Measurements from ENCODE around the gene BORCS6. TPM values are rescaled to one million over a fixed set of nuclear protein-coding genes. Genes with fewer than 3 reads are reported as not detected.

Gene BORCS6
- total and polyA plus RNA-seq, 2 of the 13 experiments (the other 11 are each of a cell fraction or from before 2014, with no cell fraction given): 2.0 to 5.1 TPM

GRCh38 chr17:8186446-8186786 lies 3.6 kb downstream of the BORCS6 start (continued):
- TF ChIP-seq, protein P1, sequence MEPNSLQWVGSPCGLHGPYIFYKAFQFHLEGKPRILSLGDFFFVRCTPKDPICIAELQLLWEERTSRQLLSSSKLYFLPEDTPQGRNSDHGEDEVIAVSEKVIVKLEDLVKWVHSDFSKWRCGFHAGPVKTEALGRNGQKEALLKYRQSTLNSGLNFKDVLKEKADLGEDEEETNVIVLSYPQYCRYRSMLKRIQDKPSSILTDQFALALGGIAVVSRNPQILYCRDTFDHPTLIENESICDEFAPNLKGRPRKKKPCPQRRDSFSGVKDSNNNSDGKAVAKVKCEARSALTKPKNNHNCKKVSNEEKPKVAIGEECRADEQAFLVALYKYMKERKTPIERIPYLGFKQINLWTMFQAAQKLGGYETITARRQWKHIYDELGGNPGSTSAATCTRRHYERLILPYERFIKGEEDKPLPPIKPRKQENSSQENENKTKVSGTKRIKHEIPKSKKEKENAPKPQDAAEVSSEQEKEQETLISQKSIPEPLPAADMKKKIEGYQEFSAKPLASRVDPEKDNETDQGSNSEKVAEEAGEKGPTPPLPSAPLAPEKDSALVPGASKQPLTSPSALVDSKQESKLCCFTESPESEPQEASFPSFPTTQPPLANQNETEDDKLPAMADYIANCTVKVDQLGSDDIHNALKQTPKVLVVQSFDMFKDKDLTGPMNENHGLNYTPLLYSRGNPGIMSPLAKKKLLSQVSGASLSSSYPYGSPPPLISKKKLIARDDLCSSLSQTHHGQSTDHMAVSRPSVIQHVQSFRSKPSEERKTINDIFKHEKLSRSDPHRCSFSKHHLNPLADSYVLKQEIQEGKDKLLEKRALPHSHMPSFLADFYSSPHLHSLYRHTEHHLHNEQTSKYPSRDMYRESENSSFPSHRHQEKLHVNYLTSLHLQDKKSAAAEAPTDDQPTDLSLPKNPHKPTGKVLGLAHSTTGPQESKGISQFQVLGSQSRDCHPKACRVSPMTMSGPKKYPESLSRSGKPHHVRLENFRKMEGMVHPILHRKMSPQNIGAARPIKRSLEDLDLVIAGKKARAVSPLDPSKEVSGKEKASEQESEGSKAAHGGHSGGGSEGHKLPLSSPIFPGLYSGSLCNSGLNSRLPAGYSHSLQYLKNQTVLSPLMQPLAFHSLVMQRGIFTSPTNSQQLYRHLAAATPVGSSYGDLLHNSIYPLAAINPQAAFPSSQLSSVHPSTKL (CRISPR knock-in tag; IDR thresholded peaks at IDR 0.05): no peak
- TF ChIP-seq ZNF446 (CRISPR knock-in tag; IDR thresholded peaks at IDR 0.05): 0 out of 2 replicates have a peak, but pooled peaks have one; percentile 37
- TF ChIP-seq HOXD1 (CRISPR knock-in tag; IDR thresholded peaks at IDR 0.05): no peak
- TF ChIP-seq MED1 (CRISPR knock-in tag; IDR thresholded peaks at IDR 0.05): 0 out of 2 replicates have a peak, but pooled peaks have one; percentile 1
- no peak for TF ChIP-seq ZNF672 (CRISPR knock-in tag; IDR thresholded peaks at IDR 0.05)
- TF ChIP-seq TBL1XR1 (IDR thresholded peaks at IDR 0.05; ENCODE audit: borderline replicate concordance, low read length, partially characterized antibody): no peak
- no peak for TF ChIP-seq ZZZ3 (CRISPR knock-in tag; IDR thresholded peaks at IDR 0.05; ENCODE audit: borderline replicate concordance)
- TF ChIP-seq, protein P2, sequence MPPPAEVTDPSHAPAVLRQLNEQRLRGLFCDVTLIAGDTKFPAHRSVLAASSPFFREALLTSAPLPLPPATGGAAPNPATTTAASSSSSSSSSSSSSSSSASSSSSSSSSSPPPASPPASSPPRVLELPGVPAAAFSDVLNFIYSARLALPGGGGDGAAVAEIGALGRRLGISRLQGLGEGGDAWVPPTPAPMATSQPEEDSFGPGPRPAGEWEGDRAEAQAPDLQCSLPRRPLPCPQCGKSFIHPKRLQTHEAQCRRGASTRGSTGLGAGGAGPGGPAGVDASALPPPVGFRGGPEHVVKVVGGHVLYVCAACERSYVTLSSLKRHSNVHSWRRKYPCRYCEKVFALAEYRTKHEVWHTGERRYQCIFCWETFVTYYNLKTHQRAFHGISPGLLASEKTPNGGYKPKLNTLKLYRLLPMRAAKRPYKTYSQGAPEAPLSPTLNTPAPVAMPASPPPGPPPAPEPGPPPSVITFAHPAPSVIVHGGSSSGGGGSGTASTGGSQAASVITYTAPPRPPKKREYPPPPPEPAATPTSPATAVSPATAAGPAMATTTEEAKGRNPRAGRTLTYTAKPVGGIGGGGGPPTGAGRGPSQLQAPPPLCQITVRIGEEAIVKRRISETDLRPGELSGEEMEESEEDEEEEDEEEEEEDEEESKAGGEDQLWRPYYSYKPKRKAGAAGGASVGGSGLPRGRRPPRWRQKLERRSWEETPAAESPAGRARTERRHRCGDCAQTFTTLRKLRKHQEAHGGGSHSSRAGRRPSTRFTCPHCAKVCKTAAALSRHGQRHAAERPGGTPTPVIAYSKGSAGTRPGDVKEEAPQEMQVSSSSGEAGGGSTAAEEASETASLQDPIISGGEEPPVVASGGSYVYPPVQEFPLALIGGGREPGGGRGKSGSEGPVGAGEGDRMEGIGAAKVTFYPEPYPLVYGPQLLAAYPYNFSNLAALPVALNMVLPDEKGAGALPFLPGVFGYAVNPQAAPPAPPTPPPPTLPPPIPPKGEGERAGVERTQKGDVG (CRISPR knock-in tag; IDR thresholded peaks at IDR 0.05; ENCODE audit: borderline replicate concordance): 0 out of 2 replicates have a peak, but pooled peaks have one; percentile 35
- no peak for TF ChIP-seq ARHGAP35 (CRISPR knock-in tag; IDR thresholded peaks at IDR 0.05; ENCODE audit: borderline replicate concordance)
- TF ChIP-seq HCFC1 (IDR thresholded peaks at IDR 0.05; ENCODE audit: low read depth, low read length): no peak
- no peak for TF ChIP-seq ATRX (CRISPR knock-in tag; IDR thresholded peaks at IDR 0.05; ENCODE audit: borderline replicate concordance)
- no peak for TF ChIP-seq ZNF816 (CRISPR knock-in tag; IDR thresholded peaks at IDR 0.05; ENCODE audit: borderline replicate concordance)
- TF ChIP-seq ZNF563 (CRISPR knock-in tag; IDR thresholded peaks at IDR 0.05): peak; percentile 58; the same call in 1 of the 2 replicates
- 0 out of 2 replicates have a peak, but pooled peaks have one; percentile 73 for TF ChIP-seq ZBTB3 (CRISPR knock-in tag; IDR thresholded peaks at IDR 0.05; ENCODE audit: borderline replicate concordance, low read depth)
- TF ChIP-seq ZFY (CRISPR knock-in tag; IDR thresholded peaks at IDR 0.05): no peak
- TF ChIP-seq ZNF101 (CRISPR knock-in tag; IDR thresholded peaks at IDR 0.05; ENCODE audit: borderline replicate concordance, low read depth): peak; percentile 60; the same call in 1 of the 2 replicates
- TF ChIP-seq PAWR (CRISPR knock-in tag; IDR thresholded peaks at IDR 0.05; ENCODE audit: borderline replicate concordance): 0 out of 2 replicates have a peak, but pooled peaks have one; percentile 34
- TF ChIP-seq NONO (IDR thresholded peaks at IDR 0.05): no peak
- TF ChIP-seq NONO (CRISPR knock-in tag; conservative IDR thresholded peaks at IDR 0.05): 0 out of 2 replicates have a peak, but pooled peaks have one; percentile 16
- peak; percentile 63; the same call in 1 of the 2 replicates for TF ChIP-seq ZNF772 (CRISPR knock-in tag; IDR thresholded peaks at IDR 0.05)
- no peak for TF ChIP-seq TCF7L2 (IDR thresholded peaks at IDR 0.05; ENCODE audit: low read depth, low read length)
- TF ChIP-seq SMAD1 (CRISPR knock-in tag; IDR thresholded peaks at IDR 0.05; ENCODE audit: borderline replicate concordance, low read depth): peak; percentile 96
- no peak for TF ChIP-seq ZNF569 (CRISPR knock-in tag; IDR thresholded peaks at IDR 0.05; ENCODE audit: borderline replicate concordance)
- 0 out of 2 replicates have a peak, but pooled peaks have one; percentile 5 for TF ChIP-seq ZNF263 (CRISPR knock-in tag; IDR thresholded peaks at IDR 0.05)
- no peak for TF ChIP-seq SYNCRIP (IDR thresholded peaks at IDR 0.05; ENCODE audit: insufficient read depth, low read depth, low read length)

Data from HepG2 (cell line).